AG09319 (cell line): ENCODE data around the gene GSKIP.
"Not testable (repeated sequence)": the region's sequence is repeated elsewhere in the genome, so short reads cannot be mapped to it uniquely, and the experiment has no call there.

Experiments
- DNase-seq: peaks from one replicate; pipeline ENCODE4 v3.0.0-alpha.2; 2010; ENCODE audit warnings: low read depth; ENCODE audit errors: extremely low read depth
- CTCF ChIP-seq: IDR thresholded peaks from 2 replicates; pipeline ENCODE4 v1.5.1; 2011; ENCODE audit warnings: low read depth, mild to moderate bottlenecking, inconsistent platforms, low read length, moderate library complexity

Gene GSKIP

GRCh38 chr14:96345669-96346068, 17.7 kb upstream of the GSKIP start:
- TF ChIP-seq CTCF = no peak
- no peak for DNase-seq

GRCh38 chr14:96347957-96348356, 15.4 kb upstream of the GSKIP start:
- DNase-seq = not testable (repeated sequence)

GRCh38 chr14:96349286-96350075, 13.8 kb upstream of the GSKIP start:
- no peak for DNase-seq
- TF ChIP-seq CTCF = no peak

GRCh38 chr14:96351986-96352385, 11.3 kb upstream of the GSKIP start:
- DNase-seq = no peak
- no peak for TF ChIP-seq CTCF

- no peak for TF ChIP-seq CTCF
- no peak for DNase-seq
These were observed 10.6 kb upstream of the GSKIP start for GRCh38 chr14:96352708-96353107.

- no peak for DNase-seq
- no peak for TF ChIP-seq CTCF
These were observed 9.1 kb upstream of the GSKIP start for GRCh38 chr14:96354246-96354645.

GRCh38 chr14:96357216-96357615, 6.1 kb upstream of the GSKIP start:
- no peak for DNase-seq
- TF ChIP-seq CTCF = no peak

- TF ChIP-seq CTCF = no peak
- DNase-seq = no peak
These were observed 3.4 kb upstream of the GSKIP start for GRCh38 chr14:96359959-96360358.
